SU-DHL-6 (cell line): Measurements from ENCODE around the gene IGSF21.

Source experiments
- CTCF ChIP-seq: fragments of 200-600 bp; sonication (generic); IDR thresholded peaks from one replicate; pipeline ENCODE4 v1.5.1; 2017; ENCODE audit warnings: antibody characterized with exemption, mild to moderate bottlenecking, low read length, moderate library complexity; ENCODE audit not compliant: insufficient read depth, poor library complexity, severe bottlenecking
- EZH2phosphoT487 ChIP-seq: fragments of 200-600 bp; sonication (generic), shearing (Covaris generic); conservative IDR thresholded peaks from 2 replicates; pipeline ENCODE4 v1.6.1; 2018; ENCODE audit warnings: mild to moderate bottlenecking, antibody characterized with exemption, low read length, moderate library complexity, mixed read lengths

GRCh38 chr1:18119289-18119688 is 11.7 kb downstream of the IGSF21 start:
- TF ChIP-seq CTCF (no peak), EZH2phosphoT487 (no peak)
